SH-SY5Y (cell line): ENCODE measurements around the gene KCNA2.

Experiments
- GATA2 ChIP-seq: IDR thresholded peaks from 2 replicates; pipeline ENCODE4 v1.6.1; 2011; ENCODE audit warnings: mild to moderate bottlenecking, low read depth, low read length
- GATA3 ChIP-seq: IDR thresholded peaks from 2 replicates; pipeline ENCODE4 v1.6.1; 2011; ENCODE audit warnings: low read depth, mild to moderate bottlenecking, low read length, moderate library complexity

KCNA2 gene

DNA sequence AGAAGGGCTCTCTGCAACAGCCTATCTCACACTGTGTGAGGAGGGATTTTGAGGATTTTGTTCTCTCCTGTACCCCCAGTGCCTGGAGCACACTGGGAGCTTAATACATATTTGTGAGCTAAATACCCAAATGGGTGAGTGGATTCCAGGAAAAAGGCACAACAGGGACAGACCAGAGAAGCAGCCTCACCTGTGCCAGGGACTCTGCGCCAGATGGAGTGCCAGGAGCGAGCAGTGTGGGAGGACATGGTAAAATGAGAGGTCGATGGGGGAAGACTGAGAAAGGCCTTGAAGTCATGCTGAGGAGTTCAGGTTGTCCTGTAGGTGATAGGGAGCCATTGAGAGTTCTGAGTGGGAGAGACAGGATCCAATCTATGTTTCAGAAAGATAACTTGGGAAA, 11.0 kb upstream of the KCNA2 start:
- TF ChIP-seq GATA2 (no peak), GATA3 (no peak)

DNA sequence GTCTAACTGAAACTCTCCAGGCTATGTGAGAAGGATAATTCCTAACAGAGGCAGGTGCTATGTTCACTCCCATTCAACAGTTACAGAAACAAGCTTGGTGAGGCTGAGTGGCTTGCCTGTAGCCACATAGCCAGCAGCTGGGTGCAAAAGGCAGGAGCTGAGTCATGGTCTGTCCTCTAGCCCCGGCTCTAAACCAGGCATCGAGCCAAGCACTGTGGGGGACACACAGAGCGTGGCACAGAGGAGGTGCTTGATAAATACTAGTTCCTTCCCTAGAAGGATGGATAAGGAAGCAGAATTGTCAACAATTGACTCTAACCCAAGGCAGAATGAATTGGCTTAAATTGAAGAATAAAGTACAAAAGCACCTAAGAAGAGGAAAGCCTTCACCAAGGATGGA, 10.4 kb upstream of the KCNA2 start:
- TF ChIP-seq GATA2: no peak
- no peak for TF ChIP-seq GATA3

DNA sequence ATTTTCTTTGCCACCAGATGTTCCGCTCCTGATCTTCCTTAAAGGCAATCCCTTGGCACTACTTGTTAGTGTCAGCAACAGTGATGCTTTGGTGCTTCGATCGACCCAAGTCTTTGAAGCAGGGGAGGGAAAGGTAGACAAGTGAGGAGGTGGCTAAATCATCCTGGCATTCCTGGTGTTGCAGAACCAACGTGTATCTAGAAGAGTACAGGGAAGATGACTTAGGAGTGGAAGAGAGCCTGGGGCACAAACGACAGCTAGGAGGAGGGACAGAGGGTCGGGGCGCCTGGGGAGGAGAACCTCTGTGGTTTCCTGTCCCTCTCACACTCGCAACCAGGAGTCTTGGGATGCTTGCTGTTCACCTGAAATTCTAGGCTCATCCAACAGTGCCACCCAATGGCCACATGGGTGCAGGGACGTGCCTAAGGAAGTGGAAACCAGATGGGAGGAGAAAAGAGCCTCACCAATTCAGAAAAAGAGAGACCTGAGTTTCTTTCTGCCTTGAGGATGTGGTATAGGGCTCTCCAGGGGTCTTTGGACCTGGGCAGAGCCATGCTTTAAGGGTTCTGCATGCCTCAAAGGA, 9.5 kb upstream of the KCNA2 start:
- TF ChIP-seq GATA3 (no peak), GATA2 (no peak)

DNA sequence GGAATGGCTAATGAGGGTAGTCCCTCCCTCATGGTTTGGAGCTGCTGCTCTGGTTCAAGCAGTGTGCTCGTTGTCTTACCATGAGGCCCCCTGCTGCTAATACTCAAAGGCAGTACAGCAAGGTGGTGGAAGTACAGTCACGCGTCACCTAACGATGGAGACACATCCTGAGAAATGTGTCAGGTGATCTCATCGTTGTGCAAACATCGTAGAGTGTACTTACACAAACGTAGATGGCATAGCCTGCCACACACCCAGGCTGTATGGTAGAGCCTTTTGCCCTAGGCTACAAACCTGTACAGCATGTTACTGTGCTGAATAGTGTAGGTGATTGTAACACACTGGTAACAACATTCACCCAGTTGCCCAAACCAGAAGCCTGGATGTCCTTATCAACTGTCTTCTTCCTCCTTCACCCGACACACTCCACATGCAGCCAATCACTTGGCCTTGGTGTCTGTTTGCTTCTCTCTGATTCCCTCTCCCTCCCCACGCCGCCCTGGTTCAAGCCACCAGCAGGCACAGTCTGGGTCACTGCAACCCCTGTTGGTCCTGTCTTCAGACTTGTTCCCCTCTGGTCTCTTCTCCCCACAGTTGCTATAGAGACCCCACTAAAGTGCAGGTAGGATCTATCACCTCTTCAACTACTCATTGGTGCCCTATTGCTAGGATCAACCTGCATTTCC, 6.0 kb upstream of the KCNA2 start:
- no peak for TF ChIP-seq GATA2
- no peak for TF ChIP-seq GATA3

DNA sequence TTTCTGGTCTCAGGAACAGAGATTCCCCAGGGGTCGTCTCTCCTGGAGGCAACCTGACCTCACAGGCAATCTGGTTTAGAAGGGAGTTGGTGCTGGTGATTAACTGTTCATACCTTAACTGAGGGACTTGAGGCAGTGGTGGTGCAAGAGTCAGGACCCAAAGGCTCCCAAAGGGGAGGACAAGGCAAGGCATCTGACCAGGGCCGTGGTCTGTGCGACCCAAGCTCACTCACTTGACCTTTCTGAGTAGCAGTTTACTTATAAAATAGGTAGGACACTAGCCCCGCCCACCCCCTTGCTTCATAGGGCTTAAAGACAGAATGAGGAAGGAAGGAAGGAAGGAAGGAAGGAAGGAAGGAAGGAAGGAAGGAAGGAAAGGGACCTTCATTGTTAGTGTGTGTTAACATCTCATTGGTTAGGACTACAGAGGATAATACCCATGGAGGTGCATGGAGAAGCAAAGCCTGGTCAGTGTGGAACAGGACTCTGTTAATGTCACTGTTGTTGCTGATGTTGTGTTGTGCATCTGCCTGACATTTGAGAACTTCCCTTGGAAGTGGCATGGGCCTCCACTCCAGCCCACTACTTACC, 4.6 kb upstream of the KCNA2 start:
- TF ChIP-seq GATA3 (no peak), GATA2 (no peak)

DNA sequence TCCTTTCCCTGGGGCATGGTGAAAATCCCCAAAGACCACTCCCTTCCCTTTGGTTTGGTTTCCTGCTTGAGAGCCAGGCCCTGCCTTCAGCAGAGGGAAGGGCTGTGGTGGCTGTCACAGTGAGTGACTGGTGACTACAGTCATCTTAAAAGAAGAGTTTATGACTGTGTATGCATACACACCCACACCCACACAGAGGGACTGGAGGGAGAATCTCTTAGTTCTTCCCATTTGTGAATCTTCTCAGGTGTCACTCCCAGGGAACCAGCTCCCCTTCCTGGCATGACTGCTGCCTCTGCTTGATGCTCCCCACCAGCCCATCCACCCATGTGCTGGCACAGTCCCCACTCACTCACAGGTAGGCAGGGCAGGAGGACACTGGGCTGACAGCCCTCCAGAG, 3.9 kb upstream of the KCNA2 start:
- TF ChIP-seq GATA2 (no peak), GATA3 (no peak)

DNA sequence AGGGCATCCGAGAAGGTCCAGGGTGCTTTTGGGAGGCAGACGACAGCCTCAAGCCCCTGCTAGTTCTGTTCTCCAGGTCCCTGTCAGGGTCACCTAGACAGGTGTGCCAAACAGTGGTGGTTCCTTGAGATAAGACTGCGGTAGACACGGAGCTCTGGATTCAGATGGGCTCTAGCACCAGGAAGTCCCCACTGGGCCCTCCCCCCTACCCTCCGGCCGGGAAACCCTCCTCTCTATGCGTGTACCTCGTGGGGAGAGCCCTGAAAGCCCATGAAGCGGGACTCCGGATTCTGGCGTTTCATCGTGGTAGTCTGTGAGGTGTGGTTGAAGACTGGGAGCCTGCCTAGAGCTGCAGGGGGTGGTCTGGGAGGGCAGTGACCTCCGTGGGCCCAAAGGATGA, 2.1 kb upstream of the KCNA2 start:
- TF ChIP-seq GATA3: no peak
- TF ChIP-seq GATA2: no peak

DNA sequence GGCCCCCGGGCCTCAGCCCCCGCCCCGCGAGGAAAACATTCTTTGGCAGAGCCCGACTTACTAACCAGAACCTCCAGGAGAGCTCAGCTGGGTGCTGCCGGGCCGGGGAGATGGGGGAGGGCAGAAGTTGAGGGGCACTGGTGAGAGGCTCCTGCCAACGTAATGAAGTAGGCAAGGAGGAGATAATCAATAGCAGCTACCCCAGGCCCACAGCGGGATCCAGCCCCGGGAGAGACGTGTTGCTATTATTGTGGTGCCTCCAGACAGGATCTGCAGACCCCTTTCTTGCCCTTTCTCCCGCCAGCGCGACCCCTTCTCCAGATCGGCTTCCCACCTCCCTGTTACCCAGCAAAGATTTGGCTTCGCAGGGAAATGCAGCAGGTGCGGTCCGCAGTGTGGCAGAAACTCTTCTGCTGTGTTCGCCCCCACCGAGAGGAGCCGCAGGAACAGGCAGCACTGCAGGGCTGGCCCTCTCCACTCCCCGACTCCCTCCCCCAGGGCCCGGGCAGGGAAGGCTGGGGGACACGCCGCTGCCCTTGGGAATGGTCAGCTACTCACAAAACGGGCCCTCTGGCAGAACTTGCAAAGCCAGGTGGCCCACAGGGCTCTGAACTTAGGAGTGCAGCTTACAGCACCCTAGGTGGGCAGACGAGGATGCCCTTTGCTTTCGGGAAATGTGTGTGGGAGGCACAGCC, 1.5 kb upstream of the KCNA2 start:
- TF ChIP-seq GATA2: no peak
- no peak for TF ChIP-seq GATA3

DNA sequence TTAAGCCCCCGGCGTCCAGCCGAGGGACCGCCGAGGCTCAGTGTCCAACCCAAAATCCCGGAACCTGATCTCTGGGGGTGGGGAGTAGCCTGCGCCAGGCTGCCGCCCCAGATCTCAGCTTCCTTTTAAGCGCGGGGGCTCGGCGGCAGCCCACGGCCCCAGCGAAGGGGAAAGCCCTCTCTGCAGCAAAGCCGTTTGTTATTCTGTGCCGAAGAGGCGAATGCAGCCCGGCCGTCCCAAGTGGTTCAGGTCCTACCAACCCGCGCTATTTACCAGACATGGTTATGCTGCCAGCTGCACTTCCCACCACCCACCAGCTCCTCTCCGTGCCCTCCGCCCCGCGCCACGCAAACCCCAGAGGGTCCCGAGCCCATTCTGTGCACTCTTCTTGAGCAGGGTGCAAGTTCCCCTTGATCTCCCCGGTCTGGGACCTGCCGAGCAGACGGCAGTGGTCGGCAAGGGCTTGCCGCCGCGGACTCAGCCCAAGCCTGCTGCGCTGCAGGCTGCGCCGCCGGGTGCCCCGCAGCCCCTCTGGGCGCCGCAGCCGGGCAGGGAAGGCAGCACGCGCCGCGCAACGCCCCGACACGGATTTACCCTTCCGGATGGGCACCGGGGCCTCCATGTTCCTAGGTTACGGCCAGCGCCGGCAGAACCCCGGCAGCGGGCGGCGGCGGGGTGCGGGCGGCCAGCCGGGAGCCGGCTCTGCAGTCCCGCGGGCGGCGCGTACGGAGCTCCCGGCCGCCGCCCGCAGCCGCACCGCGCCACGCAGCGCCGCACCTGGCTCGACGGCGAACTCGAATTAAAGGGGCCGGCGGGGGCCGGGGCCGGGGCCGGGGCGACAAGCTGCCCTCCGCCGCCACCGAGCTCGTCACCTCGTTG, 738 bp upstream of the KCNA2 start:
- TF ChIP-seq GATA3 (no peak), GATA2 (no peak)

DNA sequence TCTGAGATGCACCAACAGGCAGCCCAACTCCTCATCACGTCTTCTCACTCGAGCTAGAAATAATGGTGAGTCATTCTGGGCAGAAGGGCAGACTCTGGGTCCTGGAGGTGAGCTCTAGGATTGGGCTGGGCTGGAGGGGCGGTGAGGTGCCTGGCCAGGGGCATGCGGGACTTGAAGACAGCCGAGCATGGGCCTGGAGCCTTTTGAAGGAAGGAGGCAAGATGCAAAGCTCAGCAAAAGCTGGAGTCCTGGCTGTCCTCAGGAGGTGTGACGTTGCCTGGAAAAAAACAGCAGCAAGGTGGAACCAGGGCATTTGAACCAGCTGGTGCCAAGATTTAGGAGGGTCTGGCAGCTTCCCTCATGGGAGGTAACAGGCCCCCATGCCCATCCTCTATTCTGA, 712 bp downstream of the KCNA2 start:
- TF ChIP-seq GATA3: no peak
- no peak for TF ChIP-seq GATA2

DNA sequence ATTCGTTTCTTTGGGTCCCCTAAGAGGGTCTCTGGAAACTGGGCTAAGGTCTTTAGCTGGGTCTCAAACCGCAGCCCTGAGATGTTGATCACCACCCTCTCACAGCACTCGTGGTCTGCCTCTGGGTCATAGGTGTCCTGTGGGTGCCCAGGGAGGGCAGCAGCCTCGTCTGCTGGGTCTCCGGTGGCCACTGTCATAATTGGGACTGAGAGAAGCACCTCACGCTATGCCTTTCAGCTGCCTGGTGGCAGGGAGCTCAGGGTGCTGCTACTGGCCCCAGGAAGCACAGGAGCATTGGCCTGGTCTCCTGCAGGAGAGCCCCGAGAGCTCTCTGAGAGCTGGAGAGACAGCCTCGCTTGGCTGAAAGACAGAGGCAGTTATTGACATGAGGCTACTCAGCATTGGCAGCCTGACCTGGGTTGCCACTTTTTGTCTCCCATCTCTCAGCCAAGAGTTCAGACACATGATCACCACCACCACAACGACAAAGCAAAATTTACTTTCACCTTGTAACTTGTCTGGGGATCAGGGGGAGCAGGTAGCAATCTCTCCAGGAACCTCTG, 1.5 kb downstream of the KCNA2 start:
- TF ChIP-seq GATA3 (no peak), GATA2 (no peak)

DNA sequence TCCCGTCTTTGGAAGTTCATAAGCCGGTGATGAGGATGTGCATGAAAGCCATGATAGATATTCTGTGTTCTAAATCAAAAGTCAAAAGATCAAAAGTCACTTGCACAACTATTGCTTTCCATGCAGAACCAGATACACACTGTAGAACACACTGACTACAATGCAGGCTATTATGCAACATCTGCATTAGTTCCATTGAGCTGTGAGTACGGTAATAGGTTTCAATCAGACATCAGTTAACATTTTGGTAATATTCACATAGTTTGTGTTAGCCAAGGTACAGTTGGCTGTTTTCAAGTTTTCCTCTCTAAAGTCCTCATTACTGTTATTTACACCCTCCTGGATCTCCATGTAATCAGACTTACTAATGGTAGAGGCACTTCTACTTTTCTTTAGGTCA, 3.1 kb downstream of the KCNA2 start:
- no peak for TF ChIP-seq GATA3
- TF ChIP-seq GATA2: no peak

DNA sequence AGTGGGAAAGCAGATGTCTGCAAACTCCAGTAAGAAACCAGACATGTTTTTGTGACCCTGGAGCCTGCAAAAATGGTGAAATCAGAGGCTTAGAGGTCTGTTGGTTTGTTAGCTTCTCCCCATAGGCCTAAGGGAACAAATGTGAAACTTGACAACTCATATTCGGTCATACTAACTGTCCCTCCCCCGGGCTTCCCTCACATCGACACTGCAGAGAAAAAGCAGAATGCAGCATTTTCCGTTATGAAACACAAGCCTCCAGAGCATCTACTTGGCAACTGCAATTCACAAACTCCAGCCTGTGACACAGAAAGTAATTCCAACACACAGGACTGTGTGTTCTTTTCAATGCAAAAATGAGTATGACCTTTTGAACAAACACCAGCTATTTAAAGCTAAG, 3.7 kb downstream of the KCNA2 start:
- TF ChIP-seq GATA3: no peak

DNA sequence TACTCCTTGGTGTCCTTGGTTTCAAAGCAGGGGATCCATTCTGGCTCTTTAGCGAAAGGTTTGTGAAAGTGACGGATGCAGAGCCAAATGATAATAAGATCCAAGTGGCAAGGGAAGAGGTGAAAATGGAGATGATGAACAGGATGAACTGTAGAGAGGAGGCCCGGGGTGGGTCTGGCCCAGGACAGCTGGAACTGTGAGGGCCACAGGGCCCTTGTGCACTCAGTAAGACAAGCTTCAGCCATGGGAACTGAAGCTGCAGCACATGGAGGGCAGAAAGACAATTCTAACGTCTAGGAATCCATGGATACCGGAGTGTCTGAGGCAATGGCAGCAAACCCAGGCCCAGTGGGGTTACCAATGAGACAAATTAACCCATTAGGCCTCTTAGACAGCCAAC, 4.8 kb downstream of the KCNA2 start:
- TF ChIP-seq GATA3 (no peak), GATA2 (no peak)
